Mesendoderm (in vitro differentiated cells): ENCODE results near the gene SOBP.

ENCODE experiments used
- DNase-seq: peaks from one replicate; pipeline ENCODE4 v3.0.0; 2013
- H2AK5ac ChIP-seq: 2 replicates; pipeline ENCODE4 v1.6.1; 2013; ENCODE audit warnings: low read length, inconsistent platforms
- H2BK120ac ChIP-seq: 2 replicates; pipeline ENCODE4 v1.6.1; 2013; ENCODE audit warnings: low read depth, mild to moderate bottlenecking, low read length, moderate library complexity, mixed read lengths
- H2BK15ac ChIP-seq: replicated peaks from 2 replicates; pipeline ENCODE4 v1.6.1; 2013; ENCODE audit warnings: low read depth, mild to moderate bottlenecking, moderate library complexity
- H2BK5ac ChIP-seq: 2 replicates; pipeline ENCODE4 v1.6.1; 2013; ENCODE audit warnings: low read length, inconsistent platforms
- H3K18ac ChIP-seq: 2 replicates; pipeline ENCODE4 v1.6.1; 2013; ENCODE audit warnings: mild to moderate bottlenecking, low read length, mixed read lengths
- H3K23ac ChIP-seq: one replicate; pipeline ENCODE4 v1.6.1; 2013; ENCODE audit warnings: low read length
- H3K27ac ChIP-seq: 2 replicates; pipeline ENCODE4 v1.5.1; 2013; ENCODE audit warnings: low read depth, mild to moderate bottlenecking, inconsistent platforms, low read length, moderate library complexity
- H3K27me3 ChIP-seq: 2 replicates; pipeline ENCODE4 v1.6.1; 2013; ENCODE audit warnings: low read length, control low read depth, mild to moderate bottlenecking, inconsistent platforms; ENCODE audit not compliant: insufficient read depth, poor library complexity
- H3K36me3 ChIP-seq: 2 replicates; pipeline ENCODE4 v1.6.1; 2013; ENCODE audit warnings: low read length, inconsistent platforms; ENCODE audit not compliant: control insufficient read depth, insufficient read depth
- H3K4ac ChIP-seq: one replicate; pipeline ENCODE4 v1.6.1; 2013; ENCODE audit warnings: low read depth, mild to moderate bottlenecking, low read length, moderate library complexity
- H3K4me1 ChIP-seq: 2 replicates; pipeline ENCODE4 v1.6.1; 2013; ENCODE audit warnings: low read depth, low read length, inconsistent platforms; ENCODE audit not compliant: control insufficient read depth
- H3K4me2 ChIP-seq: 2 replicates; pipeline ENCODE4 v1.6.1; 2013; ENCODE audit warnings: low read length
- H3K4me3 ChIP-seq: 2 replicates; pipeline ENCODE4 v1.5.1; 2013; ENCODE audit warnings: mild to moderate bottlenecking, low read length
- H3K56ac ChIP-seq: one replicate; pipeline ENCODE4 v1.6.1; 2013; ENCODE audit warnings: low read length
- H3K79me1 ChIP-seq: 2 replicates; pipeline ENCODE4 v1.6.1; 2013; ENCODE audit warnings: low read length, inconsistent platforms
- H3K79me2 ChIP-seq: 2 replicates; pipeline ENCODE4 v1.6.1; 2013; ENCODE audit warnings: mild to moderate bottlenecking, low read length; ENCODE audit not compliant: control insufficient read depth, insufficient read depth
- H3K9ac ChIP-seq: 2 replicates; pipeline ENCODE4 v1.6.1; 2013; ENCODE audit warnings: low read length, inconsistent platforms
- H4K5ac ChIP-seq: one replicate; pipeline ENCODE4 v1.6.1; 2013; ENCODE audit warnings: low read length
- H4K8ac ChIP-seq: one replicate; pipeline ENCODE4 v1.6.1; 2013; ENCODE audit warnings: low read depth, mild to moderate bottlenecking, control low read depth, low read length, moderate library complexity
- WGBS: extraction: QIAGEN DNeasy Blood & Tissue Kit; methylation state at CpG from one replicate; pipeline ENCODE4 v1.1.7; 2013; ENCODE audit warnings: low lambda C conversion rate, missing lambda C conversion rate; ENCODE audit not compliant: insufficient coverage; ENCODE audit errors: extremely low coverage; 5-methylcytosine and 5-hydroxymethylcytosine counted together

Gene SOBP

GRCh38 chr6:107444277-107444676, 45.6 kb upstream of the SOBP start:
- H3K27me3 ChIP-seq, result no peaks in the 10 kb centered on the region
- no peaks in the 10 kb centered on the region for H3K4me1 ChIP-seq
- no peaks in the 10 kb centered on the region for H3K79me1 ChIP-seq
- no peak overlapping the region for H3K4me2 ChIP-seq
- H3K18ac ChIP-seq, result no peak overlapping the region
- no peak overlapping the region for H4K8ac ChIP-seq
- no peaks in the 10 kb centered on the region for H3K36me3 ChIP-seq
- no peak overlapping the region for H3K23ac ChIP-seq
- H3K27ac ChIP-seq, result no peak overlapping the region
- H3K4me3 ChIP-seq, result no peak overlapping the region
- H2BK15ac ChIP-seq, result no peak overlapping the region
- no peak overlapping the region for H2AK5ac ChIP-seq
- no peak overlapping the region for H2BK5ac ChIP-seq
- no peak overlapping the region for H3K56ac ChIP-seq
- H3K9ac ChIP-seq, result no peak overlapping the region
- WGBS, result no CpG with 5 or more reads among the region's 1 CpG
- no peaks in the 10 kb centered on the region for H3K79me2 ChIP-seq
- no peak overlapping the region for H4K5ac ChIP-seq
- DNase-seq, result no peak
- H2BK120ac ChIP-seq, result no peak overlapping the region
- H3K4ac ChIP-seq, result no peak overlapping the region

- Histone ChIP-seq H3K4me3 (no peak overlapping the region), H3K79me1 (no peaks in the 10 kb centered on the region)
Measured at GRCh38 chr6:107447663-107448216, 42.2 kb upstream of the SOBP start.

GRCh38 chr6:107448776-107449175, 41.1 kb upstream of the SOBP start:
- no CpG with 5 or more reads among the region's 1 CpG for WGBS
- H3K27ac ChIP-seq, result no peak overlapping the region
- H3K18ac ChIP-seq, result no peak overlapping the region
- no peak overlapping the region for H2AK5ac ChIP-seq
- no peak overlapping the region for H2BK15ac ChIP-seq
- H3K56ac ChIP-seq, result no peak overlapping the region
- H4K8ac ChIP-seq, result no peak overlapping the region
- H3K4me1 ChIP-seq, result no peaks in the 10 kb centered on the region
- no peak for DNase-seq
- no peak overlapping the region for H4K5ac ChIP-seq
- H3K79me1 ChIP-seq, result no peaks in the 10 kb centered on the region
- H3K4ac ChIP-seq, result no peak overlapping the region
- H3K23ac ChIP-seq, result no peak overlapping the region
- no peaks in the 10 kb centered on the region for H3K27me3 ChIP-seq
- no peak overlapping the region for H2BK5ac ChIP-seq
- no peaks in the 10 kb centered on the region for H3K36me3 ChIP-seq
- H2BK120ac ChIP-seq, result no peak overlapping the region
- no peak overlapping the region for H3K4me3 ChIP-seq
- no peak overlapping the region for H3K4me2 ChIP-seq
- H3K9ac ChIP-seq, result no peak overlapping the region
- no peaks in the 10 kb centered on the region for H3K79me2 ChIP-seq

More at GRCh38 chr6:107447663-107448216, 42.2 kb upstream of the SOBP start:
- Histone ChIP-seq H3K27me3 (no peaks in the 10 kb centered on the region), H2BK120ac (no peak overlapping the region), H2BK5ac (no peak overlapping the region), H3K23ac (no peak overlapping the region), H3K9ac (no peak overlapping the region), H2BK15ac (no peak overlapping the region), H3K18ac (no peak overlapping the region), H3K4me2 (no peak overlapping the region), H4K5ac (no peak overlapping the region), H3K56ac (no peak overlapping the region), H3K4me1 (no peaks in the 10 kb centered on the region), H3K79me2 (no peaks in the 10 kb centered on the region), H3K4ac (no peak overlapping the region), H2AK5ac (no peak overlapping the region), H4K8ac (no peak overlapping the region), H3K27ac (no peak overlapping the region), H3K36me3 (no peaks in the 10 kb centered on the region)
- no CpG with 5 or more reads among the region's 2 CpGs for WGBS
- peak; percentile 8 for DNase-seq

GRCh38 chr6:107458672-107459282, 31.1 kb upstream of the SOBP start:
- Histone ChIP-seq H4K8ac (no peak overlapping the region), H3K79me2 (no peaks in the 10 kb centered on the region), H3K18ac (peak overlapping the region; percentile 20), H2BK15ac (no peak overlapping the region), H3K56ac (peak overlapping the region; percentile 94), H2BK120ac (no peak overlapping the region), H3K4me3 (peak overlapping the region; percentile 98), H3K23ac (no peak overlapping the region), H3K9ac (peak overlapping the region; percentile 88), H3K27me3 (no peaks in the 10 kb centered on the region), H4K5ac (no peak overlapping the region), H2BK5ac (no peak overlapping the region), H3K4me1 (peaks cover 2% of the 10 kb centered on the region), H3K79me1 (peaks cover 2% of the 10 kb centered on the region), H3K4me2 (peak overlapping the region; percentile 65), H3K27ac (peak overlapping the region; percentile 59), H3K36me3 (no peaks in the 10 kb centered on the region), H3K4ac (peak overlapping the region; percentile 10), H2AK5ac (no peak overlapping the region)
- peak; percentile 46 for DNase-seq
- WGBS, result no CpG with 5 or more reads among the region's 29 CpGs

- Histone ChIP-seq H2AK5ac (no peak within 1 kb of the TSS), H3K18ac (peak within 1 kb of the TSS; percentile 20), H4K5ac (no peak within 1 kb of the TSS), H3K27me3 (no peaks in the 10 kb centered on the region), H3K36me3 (no peaks in the 10 kb centered on the region), H4K8ac (no peak within 1 kb of the TSS), H3K4me3 (peak within 1 kb of the TSS; percentile 98), H2BK15ac (no peak within 1 kb of the TSS), H3K4me2 (peak within 1 kb of the TSS; percentile 65), H3K79me2 (no peaks in the 10 kb centered on the region), H3K4me1 (peaks cover 2% of the 10 kb centered on the region), H3K9ac (peak within 1 kb of the TSS; percentile 88), H3K79me1 (peaks cover 2% of the 10 kb centered on the region), H2BK5ac (no peak within 1 kb of the TSS), H3K4ac (peak within 1 kb of the TSS; percentile 10), H3K56ac (peak within 1 kb of the TSS; percentile 94), H2BK120ac (no peak within 1 kb of the TSS), H3K27ac (peak within 1 kb of the TSS; percentile 59), H3K23ac (no peak within 1 kb of the TSS)
- no CpG with 5 or more reads among the region's 46 CpGs for WGBS
- peak; percentile 99 for DNase-seq
Measured at GRCh38 chr6:107459283-107460082, 30.4 kb upstream of the SOBP start, which contains the start of gene PDSS2. Gene PDSS2 (minus strand): TSS chr6:107459564. CDS start chr6:107459285, 279 bp downstream.
